ENCODE measurements around the gene CDH18.

CDH18 gene

DNA sequence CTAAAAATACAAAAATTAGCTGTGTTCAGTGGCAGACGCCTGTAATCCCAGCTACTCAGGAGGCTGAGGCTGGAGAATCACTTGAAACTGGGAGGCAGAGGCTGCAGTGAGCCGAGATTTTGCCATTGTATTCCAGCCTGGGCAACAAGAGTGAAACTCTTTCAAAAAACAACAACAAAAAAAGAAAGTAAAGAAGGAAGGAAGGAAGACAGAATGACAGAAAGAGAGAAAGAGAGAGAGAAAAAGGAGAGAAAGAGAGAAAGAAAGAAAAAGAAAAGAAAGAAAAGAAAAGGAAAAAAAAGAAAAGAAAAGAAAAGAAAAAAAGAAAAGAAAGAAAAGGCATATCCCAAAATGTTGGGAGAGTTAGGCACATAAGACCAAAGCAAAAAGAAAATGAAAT is 278.6 kb downstream of the CDH18 start:
- TF ChIP-seq, protein P1, sequence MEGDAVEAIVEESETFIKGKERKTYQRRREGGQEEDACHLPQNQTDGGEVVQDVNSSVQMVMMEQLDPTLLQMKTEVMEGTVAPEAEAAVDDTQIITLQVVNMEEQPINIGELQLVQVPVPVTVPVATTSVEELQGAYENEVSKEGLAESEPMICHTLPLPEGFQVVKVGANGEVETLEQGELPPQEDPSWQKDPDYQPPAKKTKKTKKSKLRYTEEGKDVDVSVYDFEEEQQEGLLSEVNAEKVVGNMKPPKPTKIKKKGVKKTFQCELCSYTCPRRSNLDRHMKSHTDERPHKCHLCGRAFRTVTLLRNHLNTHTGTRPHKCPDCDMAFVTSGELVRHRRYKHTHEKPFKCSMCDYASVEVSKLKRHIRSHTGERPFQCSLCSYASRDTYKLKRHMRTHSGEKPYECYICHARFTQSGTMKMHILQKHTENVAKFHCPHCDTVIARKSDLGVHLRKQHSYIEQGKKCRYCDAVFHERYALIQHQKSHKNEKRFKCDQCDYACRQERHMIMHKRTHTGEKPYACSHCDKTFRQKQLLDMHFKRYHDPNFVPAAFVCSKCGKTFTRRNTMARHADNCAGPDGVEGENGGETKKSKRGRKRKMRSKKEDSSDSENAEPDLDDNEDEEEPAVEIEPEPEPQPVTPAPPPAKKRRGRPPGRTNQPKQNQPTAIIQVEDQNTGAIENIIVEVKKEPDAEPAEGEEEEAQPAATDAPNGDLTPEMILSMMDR (IDR thresholded peaks at IDR 0.05; ENCODE audit: extremely low read depth, insufficient read depth, missing control alignments): no peak
- no peak for DNase-seq (ENCODE audit: low spot score)
- in situ Hi-C loops (cut with MboI; ENCODE audit: low pct_unique_long_range_greater_than_20kb, low sequenced_read_pairs, unreplicated experiment): no loop called here

GRCh38 chr5:19706776-19707175 is 281.2 kb downstream of the CDH18 start:
- TF ChIP-seq, protein P1 (IDR thresholded peaks at IDR 0.05; ENCODE audit: extremely low read depth, insufficient read depth, missing control alignments): no peak
- no peak for DNase-seq (ENCODE audit: low spot score)
- in situ Hi-C loops (cut with MboI; ENCODE audit: low pct_unique_long_range_greater_than_20kb, low sequenced_read_pairs, unreplicated experiment): no loop called here

- TF ChIP-seq, protein P1 (IDR thresholded peaks at IDR 0.05; ENCODE audit: extremely low read depth, insufficient read depth, missing control alignments): no peak
- in situ Hi-C loops (cut with MboI; ENCODE audit: low pct_unique_long_range_greater_than_20kb, low sequenced_read_pairs, unreplicated experiment): no loop called here
- DNase-seq (ENCODE audit: low spot score): no peak
Observed at GRCh38 chr5:19701731-19702130, 286.3 kb downstream of the CDH18 start.

DNA sequence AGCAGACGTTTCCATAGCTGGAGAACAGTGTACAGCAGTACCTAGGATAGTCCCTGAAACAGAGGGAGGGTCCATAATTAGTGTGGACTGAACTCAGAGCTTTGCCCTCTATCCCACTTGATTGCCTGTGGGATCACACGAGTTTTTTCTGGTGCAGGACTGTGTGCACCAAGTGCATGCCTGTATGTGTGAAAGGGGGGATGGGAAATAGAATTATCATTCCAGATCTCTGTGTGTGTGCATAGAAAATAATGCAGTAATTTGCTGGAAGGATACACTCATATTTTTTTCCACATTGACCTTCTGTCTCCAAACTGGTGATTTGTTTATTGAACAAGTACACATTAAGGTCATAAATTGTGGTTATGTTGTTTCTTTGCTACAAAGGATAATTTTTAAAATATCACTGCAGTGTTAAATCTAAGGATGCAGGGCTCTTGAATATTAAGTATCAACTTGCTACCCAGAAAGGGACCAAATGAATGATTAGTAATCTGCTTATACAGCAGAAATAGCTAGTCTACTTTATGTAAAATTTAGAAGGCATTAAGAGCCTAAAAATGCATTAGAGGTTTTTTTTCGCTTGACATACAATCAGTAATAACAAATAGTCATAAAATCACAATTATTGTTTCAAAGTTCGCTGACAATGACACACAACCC is 292.9 kb downstream of the CDH18 start:
- TF ChIP-seq, protein P1 (IDR thresholded peaks at IDR 0.05; ENCODE audit: extremely low read depth, insufficient read depth, missing control alignments): no peak
- in situ Hi-C loops (cut with MboI; ENCODE audit: low pct_unique_long_range_greater_than_20kb, low sequenced_read_pairs, unreplicated experiment): no loop called here
- DNase-seq (ENCODE audit: low spot score): no peak

GRCh38 chr5:19690978-19691377 is 297.0 kb downstream of the CDH18 start:
- in situ Hi-C loops (cut with MboI; ENCODE audit: low pct_unique_long_range_greater_than_20kb, low sequenced_read_pairs, unreplicated experiment): no loop called here
- TF ChIP-seq, protein P1 (IDR thresholded peaks at IDR 0.05; ENCODE audit: extremely low read depth, insufficient read depth, missing control alignments): no peak
- DNase-seq (ENCODE audit: low spot score): no peak

- TF ChIP-seq, protein P1 (IDR thresholded peaks at IDR 0.05; ENCODE audit: extremely low read depth, insufficient read depth, missing control alignments): no peak
- DNase-seq (ENCODE audit: low spot score): no peak
- in situ Hi-C loops (cut with MboI; ENCODE audit: low pct_unique_long_range_greater_than_20kb, low sequenced_read_pairs, unreplicated experiment): no loop called here
Observed at GRCh38 chr5:19685473-19685872, 302.5 kb downstream of the CDH18 start.

Measured in GM13977 (cell line).